Body of pancreas (tissue), 4 donors: Measurements from ENCODE around the gene HNRNPA2B1. TPM values are rescaled to one million over a fixed set of nuclear protein-coding genes. Genes with fewer than 3 reads are reported as not detected.
"Not testable (repeated sequence)": the region's sequence is repeated elsewhere in the genome, so short reads cannot be mapped to it uniquely, and the experiment has no call there.

Experiments used
- ATAC-seq: fragments of 150-250 bp; one replicate; pipeline ENCODE4 v1.9.1; 2016
- DNase-seq, 4 donors: peaks; one replicate each; pipeline ENCODE4 v3.0.0-alpha.2; 2019
- H3K27ac ChIP-seq, 4 donors: fragments of 200-600 bp; sonication (generic); 1 replicate in 3 of 4; 2 replicates in 1 of 4; pipeline versions ENCODE4 v1.5.1 to v1.6.1; 2016 to 2019; ENCODE audit warnings: mild to moderate bottlenecking in 1 of 4, mixed read lengths in 1 of 4, moderate library complexity in 1 of 4
- H3K27me3 ChIP-seq, 2 donors: fragments of 200-600 bp; sonication (generic); one replicate each; pipeline ENCODE4 v1.6.0; 2016; ENCODE audit warnings: mild to moderate bottlenecking in 1 of 2
- H3K36me3 ChIP-seq, 2 donors: fragments of 200-600 bp; sonication (generic); replicated peaks in 1 of 2; 2 replicates each; pipeline ENCODE4 v1.5.1; 2016; ENCODE audit warnings: low read depth in 2 of 2; ENCODE audit not compliant: insufficient read depth in 1 of 2
- H3K4me1 ChIP-seq: fragments of 200-600 bp; sonication (generic); one replicate; pipeline ENCODE4 v1.6.0; 2016
- H3K4me3 ChIP-seq, 2 donors: fragments of 200-600 bp; sonication (generic); 1 replicate in 1 of 2; 2 replicates in 1 of 2; pipeline ENCODE4 v1.5.1; 2016 to 2019
- H3K9me3 ChIP-seq, 3 donors: fragments of 200-600 bp; sonication (generic); 1 replicate in 2 of 3; 2 replicates in 1 of 3; pipeline ENCODE4 v1.5.1; 2016
- POLR2A ChIP-seq, 3 donors: fragments of 450-650 bp; IDR thresholded peaks; one replicate each; pipeline ENCODE4 v1.6.1; 2016; ENCODE audit warnings: antibody characterized with exemption in 3 of 3, mild to moderate bottlenecking in 2 of 3
- WGBS, 2 donors: methylation state at CpG; one replicate each; pipeline ENCODE4 v1.1.5; 2017; 5-methylcytosine and 5-hydroxymethylcytosine counted together
- intact Hi-C: fragments of 100-400 bp; cut with DNase I; formaldehyde crosslinking; loops from one replicate; pipeline ENCODE4 v1.15.1; 2023
- total RNA-seq, 2 donors: library from RNA; depleted of rRNA; stranded (reverse); fragments of >200 nt; gene quantifications; one replicate each; pipeline ENCODE4 v1.1.0, GENCODE V29; 2016
- TF ChIP-seq, protein P1 (sequence below), 7 experiments: fragments of 450-650 bp in 4 of 7; fragments of 200-600 bp in 3 of 7; sonication (generic) in 3 of 7; IDR thresholded peaks; one replicate each; pipeline ENCODE4 v1.5.1; 2016 to 2019; ENCODE audit warnings: antibody characterized with exemption in 7 of 7

HNRNPA2B1 gene
- total RNA-seq, 2 donors from 2014 or later: 158 to 306 TPM

- H3K4me3 ChIP-seq: no peak overlapping the region
Measured at GRCh38 chr7:26167303-26167934, 33.1 kb downstream of the HNRNPA2B1 start.

DNA sequence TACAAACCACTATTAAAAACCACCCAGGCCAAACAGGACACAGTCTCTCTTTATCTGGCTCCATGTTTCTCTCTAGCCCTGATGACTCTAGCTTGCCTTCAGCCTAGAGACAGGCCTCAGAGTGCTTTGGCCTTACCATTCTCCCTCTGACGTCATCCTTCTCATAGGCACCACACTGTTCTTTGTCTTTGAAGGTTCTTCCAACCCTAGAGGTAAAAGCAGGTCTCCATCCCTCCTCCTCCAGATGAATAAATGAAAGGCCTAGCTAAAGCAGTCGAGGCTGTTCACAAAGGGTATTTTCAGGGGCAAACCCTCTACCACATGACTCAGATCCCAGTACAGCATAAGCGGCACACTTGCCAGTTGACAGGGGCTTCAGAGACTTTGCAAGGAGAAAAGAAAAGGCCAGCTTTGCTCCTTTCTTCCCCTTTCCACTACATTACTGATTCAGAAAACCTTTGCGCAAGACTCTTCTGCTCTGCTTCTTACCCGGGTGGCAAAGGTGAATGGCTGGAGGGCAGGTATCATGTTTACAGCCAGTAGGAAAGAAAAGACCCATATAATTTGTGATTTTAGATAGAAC is 33.8 kb downstream of the HNRNPA2B1 start:
- Histone ChIP-seq H3K9me3 (no peaks in the 10 kb centered on the region), H3K27ac (no peak overlapping the region), H3K4me3 (no peak overlapping the region), H3K27me3 (no peaks in the 10 kb centered on the region), H3K4me1 (peaks cover 3% of the 10 kb centered on the region), H3K36me3 (no peaks in the 10 kb centered on the region)
- WGBS, 2 donors: 89 to 90% methylated on average over 5 of the region's 5 CpGs
- intact Hi-C loops: no loop called here
- no peak for TF ChIP-seq POLR2A (IDR thresholded peaks at IDR 0.05)
- TF ChIP-seq, protein P1, sequence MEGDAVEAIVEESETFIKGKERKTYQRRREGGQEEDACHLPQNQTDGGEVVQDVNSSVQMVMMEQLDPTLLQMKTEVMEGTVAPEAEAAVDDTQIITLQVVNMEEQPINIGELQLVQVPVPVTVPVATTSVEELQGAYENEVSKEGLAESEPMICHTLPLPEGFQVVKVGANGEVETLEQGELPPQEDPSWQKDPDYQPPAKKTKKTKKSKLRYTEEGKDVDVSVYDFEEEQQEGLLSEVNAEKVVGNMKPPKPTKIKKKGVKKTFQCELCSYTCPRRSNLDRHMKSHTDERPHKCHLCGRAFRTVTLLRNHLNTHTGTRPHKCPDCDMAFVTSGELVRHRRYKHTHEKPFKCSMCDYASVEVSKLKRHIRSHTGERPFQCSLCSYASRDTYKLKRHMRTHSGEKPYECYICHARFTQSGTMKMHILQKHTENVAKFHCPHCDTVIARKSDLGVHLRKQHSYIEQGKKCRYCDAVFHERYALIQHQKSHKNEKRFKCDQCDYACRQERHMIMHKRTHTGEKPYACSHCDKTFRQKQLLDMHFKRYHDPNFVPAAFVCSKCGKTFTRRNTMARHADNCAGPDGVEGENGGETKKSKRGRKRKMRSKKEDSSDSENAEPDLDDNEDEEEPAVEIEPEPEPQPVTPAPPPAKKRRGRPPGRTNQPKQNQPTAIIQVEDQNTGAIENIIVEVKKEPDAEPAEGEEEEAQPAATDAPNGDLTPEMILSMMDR (IDR thresholded peaks at IDR 0.05): no peak
- DNase-seq (no peak), ATAC-seq (no peak)

More at GRCh38 chr7:26167303-26167934, 33.1 kb downstream of the HNRNPA2B1 start:
- no peak for TF ChIP-seq POLR2A (IDR thresholded peaks at IDR 0.05)
- TF ChIP-seq, protein P1 (IDR thresholded peaks at IDR 0.05): no peak
- intact Hi-C loops: no loop called here
- no peak overlapping the region for H3K27ac ChIP-seq
- no peaks in the 10 kb centered on the region for H3K9me3 ChIP-seq
- H3K27me3 ChIP-seq: no peaks in the 10 kb centered on the region
- WGBS, 2 donors: 49 to 57% methylated on average over 3 of the region's 3 CpGs
- DNase-seq (no peak), ATAC-seq (no peak)
- H3K4me1 ChIP-seq: peaks cover 3% of the 10 kb centered on the region
- H3K36me3 ChIP-seq: no peaks in the 10 kb centered on the region

DNA sequence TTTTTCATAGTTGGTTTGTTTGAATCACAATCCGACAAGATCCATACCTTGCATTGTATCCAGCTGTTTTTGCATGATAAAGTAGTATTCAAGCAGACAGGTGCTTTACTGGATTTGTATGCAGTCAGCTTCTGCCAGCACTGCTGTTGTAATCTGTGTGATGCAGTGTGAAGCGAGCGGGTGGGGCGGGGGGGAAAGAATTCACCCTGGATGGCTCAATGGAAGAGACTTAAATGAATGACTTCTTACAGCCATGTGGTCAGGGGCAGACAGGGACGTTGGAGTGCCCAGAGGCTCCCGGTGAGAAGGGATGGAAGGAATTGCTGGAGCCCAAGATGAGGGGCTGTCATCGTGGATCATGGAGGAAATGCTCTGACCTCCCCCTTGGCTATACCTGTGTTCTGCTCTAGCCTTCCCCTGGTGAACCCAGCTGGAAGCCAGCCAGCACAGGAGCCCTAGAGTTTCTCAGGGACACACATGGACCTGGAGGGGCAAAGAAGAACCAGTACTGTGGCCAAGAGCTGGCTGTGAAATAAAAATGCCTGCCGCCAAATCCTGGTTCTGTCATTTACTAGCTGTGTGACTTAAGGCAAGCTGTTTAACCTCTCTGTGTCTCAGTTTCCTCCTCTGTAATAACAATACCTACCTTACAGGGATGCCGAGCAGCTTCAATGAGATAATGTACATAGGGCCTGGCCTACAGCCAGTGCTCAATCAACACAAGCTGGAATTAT is 34.4 kb downstream of the HNRNPA2B1 start:
- H3K4me3 ChIP-seq: no peak overlapping the region
- TF ChIP-seq, protein P1 (IDR thresholded peaks at IDR 0.05): no peak
- no peak for TF ChIP-seq POLR2A (IDR thresholded peaks at IDR 0.05)
- no peak for ATAC-seq

GRCh38 chr7:26163804-26164203 is 36.7 kb downstream of the HNRNPA2B1 start:
- H3K4me3 ChIP-seq, DNase-seq, H3K4me1 ChIP-seq, H3K9me3 ChIP-seq, H3K36me3 ChIP-seq, H3K27ac ChIP-seq, H3K27me3 ChIP-seq, ATAC-seq, intact Hi-C loops: not testable (repeated sequence)
- 56 to 77% methylated on average over 1 of the region's 1 CpG for WGBS, 2 donors

More for the DNA sequence above, 34.4 kb downstream of the HNRNPA2B1 start:
- H3K9me3 ChIP-seq: no peaks in the 10 kb centered on the region
- no peak overlapping the region for H3K27ac ChIP-seq
- DNase-seq: no peak
- H3K4me1 ChIP-seq: peaks cover 3% of the 10 kb centered on the region
- WGBS, 2 donors: 75 to 86% methylated on average over 8 to 9 of the region's 9 CpGs
- no peaks in the 10 kb centered on the region for H3K27me3 ChIP-seq
- intact Hi-C loops: no loop called here
- no peaks in the 10 kb centered on the region for H3K36me3 ChIP-seq

DNA sequence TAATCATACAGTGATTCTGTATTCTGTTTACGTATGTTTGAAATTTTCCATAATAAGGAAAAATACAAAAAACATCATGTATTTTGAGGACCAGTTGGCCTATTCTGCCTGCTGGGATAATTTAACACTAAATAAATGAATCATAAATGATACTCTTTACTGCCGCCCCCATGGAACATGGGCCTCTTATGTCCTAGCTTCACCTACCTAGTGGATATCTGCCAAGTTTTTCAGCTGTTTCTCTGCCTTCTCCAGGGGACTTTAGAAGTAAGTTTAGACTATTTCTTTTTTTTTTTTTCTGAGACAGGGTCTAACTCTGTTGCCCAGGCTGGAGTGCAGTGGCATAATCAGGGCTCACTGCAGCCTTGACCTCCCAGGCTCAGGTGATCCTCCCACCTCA is 38.1 kb downstream of the HNRNPA2B1 start:
- TF ChIP-seq POLR2A (IDR thresholded peaks at IDR 0.05): no peak
- TF ChIP-seq, protein P1 (IDR thresholded peaks at IDR 0.05): no peak
- H3K4me3 ChIP-seq: no peak overlapping the region
- H3K4me1 ChIP-seq: no peaks in the 10 kb centered on the region
- H3K9me3 ChIP-seq: no peaks in the 10 kb centered on the region
- intact Hi-C loops: no loop called here
- DNase-seq (no peak), ATAC-seq (no peak)
- WGBS, 2 donors: 89 to 91% methylated on average over 2 of the region's 2 CpGs
- H3K27me3 ChIP-seq: no peaks in the 10 kb centered on the region
- no peaks in the 10 kb centered on the region for H3K36me3 ChIP-seq
- H3K27ac ChIP-seq: no peak overlapping the region
